ENCODE data around the gene VWA7.

Gene VWA7

DNA sequence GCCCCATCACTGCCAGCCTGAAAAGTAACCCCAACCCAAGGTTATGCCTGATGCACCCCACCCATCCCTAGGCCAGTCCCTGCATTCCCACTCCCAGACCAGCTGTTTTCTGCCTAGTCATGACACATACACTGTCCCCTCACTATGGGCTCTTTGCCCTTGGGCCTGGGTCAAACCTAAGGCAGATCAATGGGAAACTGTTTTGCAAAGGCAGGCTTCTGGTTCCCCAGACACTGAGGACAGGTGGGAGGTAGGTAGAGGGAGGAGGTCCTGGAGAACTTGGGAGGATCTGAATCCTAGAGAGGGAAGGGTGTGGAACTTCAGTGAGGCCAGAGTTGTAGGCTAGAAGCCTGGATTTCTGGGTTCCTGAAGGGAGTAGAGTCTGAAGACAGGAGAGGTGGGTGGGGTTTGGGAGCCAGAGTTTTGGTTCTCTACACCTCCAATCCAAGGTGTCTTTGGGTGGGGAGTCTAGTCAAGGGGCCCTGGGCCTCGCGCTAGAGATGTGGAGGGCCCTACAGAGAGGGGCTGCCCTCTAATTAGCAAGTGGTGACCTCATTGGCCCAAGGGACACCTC, 42.8 kb downstream of the VWA7 start:
- Histone ChIP-seq H3K4me3 (ENCODE audit: low read depth in 1 of 2, low read length in 2 of 2) (peak overlapping the region in 1 of 2 experiments; percentile 81; a peak in 3 of 4 replicates), H3K27me3 (ENCODE audit: insufficient read depth, low read length, poor library complexity) (no peaks in the 10 kb centered on the region), H3K27ac (ENCODE audit: low read length) (peak overlapping the region; percentile 96), H4K20me1 (ENCODE audit: insufficient read depth, low read length) (peaks cover 19% of the 10 kb centered on the region), H3K36me3 (ENCODE audit: insufficient read depth, low read length) (peaks cover 36% of the 10 kb centered on the region), H3K9ac (ENCODE audit: low read depth, low read length) (peak overlapping the region; percentile 99), H2AFZ (ENCODE audit: low read depth, low read length) (no peak overlapping the region), H3K79me2 (ENCODE audit: insufficient read depth, low read length) (peaks cover 48% of the 10 kb centered on the region), H3K9me3 (ENCODE audit: insufficient read depth, low read length, severe bottlenecking) (no peaks in the 10 kb centered on the region), H3K4me2 (ENCODE audit: insufficient read depth, low read length) (peak overlapping the region; percentile 76), H3K4me1 (ENCODE audit: insufficient read depth, low read length) (peaks cover 65% of the 10 kb centered on the region)
- no peak for DNase-seq
- TF ChIP-seq, protein P1, sequence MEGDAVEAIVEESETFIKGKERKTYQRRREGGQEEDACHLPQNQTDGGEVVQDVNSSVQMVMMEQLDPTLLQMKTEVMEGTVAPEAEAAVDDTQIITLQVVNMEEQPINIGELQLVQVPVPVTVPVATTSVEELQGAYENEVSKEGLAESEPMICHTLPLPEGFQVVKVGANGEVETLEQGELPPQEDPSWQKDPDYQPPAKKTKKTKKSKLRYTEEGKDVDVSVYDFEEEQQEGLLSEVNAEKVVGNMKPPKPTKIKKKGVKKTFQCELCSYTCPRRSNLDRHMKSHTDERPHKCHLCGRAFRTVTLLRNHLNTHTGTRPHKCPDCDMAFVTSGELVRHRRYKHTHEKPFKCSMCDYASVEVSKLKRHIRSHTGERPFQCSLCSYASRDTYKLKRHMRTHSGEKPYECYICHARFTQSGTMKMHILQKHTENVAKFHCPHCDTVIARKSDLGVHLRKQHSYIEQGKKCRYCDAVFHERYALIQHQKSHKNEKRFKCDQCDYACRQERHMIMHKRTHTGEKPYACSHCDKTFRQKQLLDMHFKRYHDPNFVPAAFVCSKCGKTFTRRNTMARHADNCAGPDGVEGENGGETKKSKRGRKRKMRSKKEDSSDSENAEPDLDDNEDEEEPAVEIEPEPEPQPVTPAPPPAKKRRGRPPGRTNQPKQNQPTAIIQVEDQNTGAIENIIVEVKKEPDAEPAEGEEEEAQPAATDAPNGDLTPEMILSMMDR (IDR thresholded peaks at IDR 0.05; ENCODE audit: borderline replicate concordance, extremely low read depth, low read length, poor library complexity, severe bottlenecking): no peak
- no peak for TF ChIP-seq EZH2 (IDR thresholded peaks at IDR 0.05; ENCODE audit: borderline replicate concordance, low read depth, low read length, severe bottlenecking)
- no peak for ATAC-seq (ENCODE audit: insufficient read depth, low read depth)

GRCh38 chr6:31733734-31734133, 43.4 kb downstream of the VWA7 start:
- peaks cover 65% of the 10 kb centered on the region for H3K4me1 ChIP-seq (ENCODE audit: insufficient read depth, low read length)
- no peak for ATAC-seq (ENCODE audit: insufficient read depth, low read depth)

DNA sequence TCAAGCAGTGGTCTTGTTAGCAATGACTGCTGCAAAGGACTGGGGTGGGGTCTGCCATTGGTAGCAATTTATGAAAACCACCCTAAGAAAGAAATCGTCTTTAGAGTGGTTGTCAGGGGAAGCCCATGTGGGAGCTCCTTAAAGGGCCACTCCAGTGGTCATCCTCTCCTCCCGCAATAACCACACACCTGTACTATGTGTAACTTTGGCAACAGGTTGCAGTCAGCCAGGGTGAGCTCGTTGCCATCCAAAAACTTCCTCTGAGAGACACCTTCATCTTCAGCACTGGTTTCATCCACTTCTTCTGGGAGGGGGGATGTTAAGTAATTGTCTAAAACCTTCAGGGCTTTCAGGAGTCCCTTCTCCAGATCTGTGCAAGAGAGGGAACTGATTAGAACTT, 45.1 kb downstream of the VWA7 start:
- Histone ChIP-seq H3K4me2 (ENCODE audit: insufficient read depth, low read length) (no peak overlapping the region), H3K36me3 (ENCODE audit: insufficient read depth, low read length) (peaks cover 48% of the 10 kb centered on the region), H3K27me3 (ENCODE audit: insufficient read depth, low read length, poor library complexity) (no peaks in the 10 kb centered on the region), H3K4me1 (ENCODE audit: insufficient read depth, low read length) (peaks cover 50% of the 10 kb centered on the region), H3K79me2 (ENCODE audit: insufficient read depth, low read length) (peaks cover 39% of the 10 kb centered on the region), H3K27ac (ENCODE audit: low read length) (no peak overlapping the region), H3K9ac (ENCODE audit: low read depth, low read length) (no peak overlapping the region), H4K20me1 (ENCODE audit: insufficient read depth, low read length) (peaks cover 19% of the 10 kb centered on the region), H3K9me3 (ENCODE audit: insufficient read depth, low read length, severe bottlenecking) (no peaks in the 10 kb centered on the region), H3K4me3 (ENCODE audit: low read depth in 1 of 2, low read length in 2 of 2) (no peak overlapping the region), H2AFZ (ENCODE audit: low read depth, low read length) (no peak overlapping the region)
- ATAC-seq (ENCODE audit: insufficient read depth, low read depth) (no peak), DNase-seq (no peak)
- TF ChIP-seq EZH2 (IDR thresholded peaks at IDR 0.05; ENCODE audit: borderline replicate concordance, low read depth, low read length, severe bottlenecking): no peak
- TF ChIP-seq, protein P1 (IDR thresholded peaks at IDR 0.05; ENCODE audit: borderline replicate concordance, extremely low read depth, low read length, poor library complexity, severe bottlenecking): no peak

More at GRCh38 chr6:31733734-31734133, 43.4 kb downstream of the VWA7 start:
- Histone ChIP-seq H3K9ac (ENCODE audit: low read depth, low read length) (peak overlapping the region; percentile 99; the same call in 1 of the 2 replicates), H3K27me3 (ENCODE audit: insufficient read depth, low read length, poor library complexity) (no peaks in the 10 kb centered on the region), H3K4me3 (ENCODE audit: low read depth in 1 of 2, low read length in 2 of 2) (peak overlapping the region in 1 of 2 experiments; percentile 81; a peak in 2 of 4 replicates), H3K9me3 (ENCODE audit: insufficient read depth, low read length, severe bottlenecking) (no peaks in the 10 kb centered on the region), H3K27ac (ENCODE audit: low read length) (peak overlapping the region; percentile 96; the same call in 1 of the 2 replicates), H2AFZ (ENCODE audit: low read depth, low read length) (no peak overlapping the region), H3K79me2 (ENCODE audit: insufficient read depth, low read length) (peaks cover 43% of the 10 kb centered on the region), H4K20me1 (ENCODE audit: insufficient read depth, low read length) (peaks cover 19% of the 10 kb centered on the region), H3K4me2 (ENCODE audit: insufficient read depth, low read length) (peak overlapping the region; percentile 76), H3K36me3 (ENCODE audit: insufficient read depth, low read length) (peaks cover 38% of the 10 kb centered on the region)
- DNase-seq: no peak
- TF ChIP-seq EZH2 (IDR thresholded peaks at IDR 0.05; ENCODE audit: borderline replicate concordance, low read depth, low read length, severe bottlenecking): no peak
- TF ChIP-seq, protein P1 (IDR thresholded peaks at IDR 0.05; ENCODE audit: borderline replicate concordance, extremely low read depth, low read length, poor library complexity, severe bottlenecking): no peak

All from DND-41 (cell line).